ENCODE results near the gene VCL.

DNA sequence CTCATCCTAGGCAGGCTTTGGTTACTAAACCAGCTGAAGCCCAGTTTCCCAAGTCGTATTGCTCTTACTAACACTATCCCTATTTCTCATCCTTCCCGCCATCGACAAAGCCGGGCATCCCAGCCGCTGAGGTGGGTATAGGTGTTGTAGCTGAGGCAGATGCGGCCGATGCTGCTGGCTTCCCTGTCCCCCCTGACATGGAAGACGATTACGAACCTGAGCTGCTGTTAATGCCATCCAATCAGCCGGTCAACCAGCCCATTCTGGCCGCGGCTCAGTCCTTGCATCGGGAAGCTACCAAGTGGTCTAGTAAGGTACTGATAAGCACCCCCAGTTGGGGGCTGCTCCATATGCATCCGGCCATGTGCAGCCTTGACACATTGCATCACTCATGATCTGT is 113.9 kb downstream of the VCL start:
- TF ChIP-seq, protein P1, sequence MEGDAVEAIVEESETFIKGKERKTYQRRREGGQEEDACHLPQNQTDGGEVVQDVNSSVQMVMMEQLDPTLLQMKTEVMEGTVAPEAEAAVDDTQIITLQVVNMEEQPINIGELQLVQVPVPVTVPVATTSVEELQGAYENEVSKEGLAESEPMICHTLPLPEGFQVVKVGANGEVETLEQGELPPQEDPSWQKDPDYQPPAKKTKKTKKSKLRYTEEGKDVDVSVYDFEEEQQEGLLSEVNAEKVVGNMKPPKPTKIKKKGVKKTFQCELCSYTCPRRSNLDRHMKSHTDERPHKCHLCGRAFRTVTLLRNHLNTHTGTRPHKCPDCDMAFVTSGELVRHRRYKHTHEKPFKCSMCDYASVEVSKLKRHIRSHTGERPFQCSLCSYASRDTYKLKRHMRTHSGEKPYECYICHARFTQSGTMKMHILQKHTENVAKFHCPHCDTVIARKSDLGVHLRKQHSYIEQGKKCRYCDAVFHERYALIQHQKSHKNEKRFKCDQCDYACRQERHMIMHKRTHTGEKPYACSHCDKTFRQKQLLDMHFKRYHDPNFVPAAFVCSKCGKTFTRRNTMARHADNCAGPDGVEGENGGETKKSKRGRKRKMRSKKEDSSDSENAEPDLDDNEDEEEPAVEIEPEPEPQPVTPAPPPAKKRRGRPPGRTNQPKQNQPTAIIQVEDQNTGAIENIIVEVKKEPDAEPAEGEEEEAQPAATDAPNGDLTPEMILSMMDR (IDR thresholded peaks at IDR 0.05): no peak
- TF ChIP-seq POLR2A (IDR thresholded peaks at IDR 0.05) (no peak), POLR2AphosphoS5 (IDR thresholded peaks at IDR 0.05; ENCODE audit: insufficient read depth in 1 of 2, low read depth in 1 of 2) (no peak)

Measured in vagina (tissue), 2 donors.